Fibroblast of the aortic adventitia (primary cell): ENCODE results near the gene RRM2. TPM values are rescaled to one million over a fixed set of nuclear protein-coding genes. Genes with fewer than 3 reads are reported as not detected.
A peak's percentile ranks its signal among the peaks of the same experiment; 100 is the strongest.
"Not testable (repeated sequence)": the region's sequence is repeated elsewhere in the genome, so short reads cannot be mapped to it uniquely, and the experiment has no call there.

Experiments used
- DNase-seq: peaks from one replicate; pipeline ENCODE4 v3.0.0-alpha.2; 2010; ENCODE audit warnings: low read depth
- H3K4me3 ChIP-seq: 2 replicates; pipeline ENCODE4 v1.5.1; 2011; ENCODE audit warnings: low read depth, mild to moderate bottlenecking, control low read depth, low read length, moderate library complexity
- CTCF ChIP-seq: IDR thresholded peaks from 2 replicates; pipeline ENCODE4 v1.5.1; 2011; ENCODE audit warnings: mild to moderate bottlenecking, low read length, control low read depth, inconsistent platforms; ENCODE audit not compliant: insufficient read depth
- total RNA-seq: library from RNA; depleted of rRNA; stranded (reverse); fragments of >200 nt; gene quantifications from 2 replicates; pipeline ENCODE4 v1.2.3, GENCODE V29; 2012; ENCODE audit warnings: low replicate concordance

The RRM2 gene
- total RNA-seq, 1 donor = 91.4 TPM

- no peak for TF ChIP-seq CTCF
- no peak overlapping the region for H3K4me3 ChIP-seq
- DNase-seq = no peak
Measured at GRCh38 chr2:10101491-10101890, 21.0 kb upstream of the RRM2 start.

GRCh38 chr2:10103179-10103578, 19.4 kb upstream of the RRM2 start:
- no peak overlapping the region for H3K4me3 ChIP-seq
- no peak for TF ChIP-seq CTCF
- no peak for DNase-seq

GRCh38 chr2:10104906-10105305, 17.6 kb upstream of the RRM2 start:
- not testable (repeated sequence) for H3K4me3 ChIP-seq, DNase-seq

GRCh38 chr2:10109311-10109710, 13.2 kb upstream of the RRM2 start:
- no peak for TF ChIP-seq CTCF
- H3K4me3 ChIP-seq = no peak overlapping the region
- DNase-seq = peak; percentile 30

- TF ChIP-seq CTCF = no peak
- no peak overlapping the region for H3K4me3 ChIP-seq
- DNase-seq = no peak
Measured at GRCh38 chr2:10119027-10119325, 3.6 kb upstream of the RRM2 start.

GRCh38 chr2:10119601-10120157, 2.9 kb upstream of the RRM2 start:
- no peak for DNase-seq
- H3K4me3 ChIP-seq = peak overlapping the region; percentile 75
- TF ChIP-seq CTCF = no peak

GRCh38 chr2:10120158-10120876, 2.2 kb upstream of the RRM2 start:
- DNase-seq = peak; percentile 77
- TF ChIP-seq CTCF = no peak
- H3K4me3 ChIP-seq = peak overlapping the region; percentile 75
